Measurements from ENCODE around the gene DDX17.

DDX17 gene

GRCh38 chr22:38506118-38506962 lies at the start of gene DDX17:
Gene DDX17 (minus strand): TSS chr22:38506311.
- in situ Hi-C loops (cut with MboI; ENCODE audit: low sequenced_read_pairs): no loop called here

GRCh38 chr22:38554281-38554680 lies 48.2 kb upstream of the DDX17 start:
- in situ Hi-C loops (cut with MboI; ENCODE audit: low sequenced_read_pairs): no loop called here

DNA sequence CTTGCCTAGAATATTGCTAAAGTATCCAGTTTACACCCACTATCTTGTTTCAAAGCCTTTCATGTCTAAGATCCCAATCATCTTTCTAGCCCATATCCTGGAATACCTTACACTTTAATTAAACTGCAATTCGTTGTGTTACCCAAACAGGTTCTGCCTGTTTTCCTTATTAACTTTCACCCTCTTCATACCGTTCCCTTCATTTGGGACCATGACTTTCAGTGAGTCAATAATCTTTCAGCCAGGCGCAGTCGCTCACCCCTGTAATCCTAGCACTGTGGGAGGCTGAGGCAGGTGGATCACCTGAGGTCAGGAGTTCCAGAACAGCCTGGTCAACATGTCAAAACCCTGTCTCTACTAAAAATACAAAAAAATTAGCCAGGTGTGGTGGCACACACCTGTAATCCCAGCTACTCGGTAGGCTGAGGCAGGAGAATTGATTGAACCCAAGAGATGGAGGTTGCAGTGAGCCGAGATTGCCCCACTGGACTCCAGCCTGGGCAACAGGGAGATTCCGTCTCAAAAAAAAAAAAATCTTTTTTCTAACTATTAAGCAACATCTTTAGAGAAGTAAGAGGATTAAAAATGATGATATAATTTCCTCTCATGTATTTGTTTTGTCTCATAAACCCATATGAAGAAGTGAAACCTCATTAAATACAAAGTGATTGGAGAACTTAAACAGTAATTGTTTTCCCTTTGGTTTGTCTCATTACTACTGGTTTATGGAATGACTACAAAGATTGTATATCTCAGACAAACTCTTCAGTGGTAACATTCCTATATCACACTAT lies 43.2 kb upstream of the DDX17 start:
- in situ Hi-C loops (cut with MboI; ENCODE audit: low sequenced_read_pairs): no loop called here

- in situ Hi-C loops (cut with MboI; ENCODE audit: low sequenced_read_pairs): no loop called here
These were observed 34.6 kb upstream of the DDX17 start for GRCh38 chr22:38540701-38541100.

- in situ Hi-C loops (cut with MboI; ENCODE audit: low sequenced_read_pairs): no loop called here
These were observed 25.3 kb upstream of the DDX17 start for GRCh38 chr22:38531251-38531938.

GRCh38 chr22:38524429-38524828 lies 18.3 kb upstream of the DDX17 start:
- in situ Hi-C loops (cut with MboI; ENCODE audit: low sequenced_read_pairs): no loop called here

DNA sequence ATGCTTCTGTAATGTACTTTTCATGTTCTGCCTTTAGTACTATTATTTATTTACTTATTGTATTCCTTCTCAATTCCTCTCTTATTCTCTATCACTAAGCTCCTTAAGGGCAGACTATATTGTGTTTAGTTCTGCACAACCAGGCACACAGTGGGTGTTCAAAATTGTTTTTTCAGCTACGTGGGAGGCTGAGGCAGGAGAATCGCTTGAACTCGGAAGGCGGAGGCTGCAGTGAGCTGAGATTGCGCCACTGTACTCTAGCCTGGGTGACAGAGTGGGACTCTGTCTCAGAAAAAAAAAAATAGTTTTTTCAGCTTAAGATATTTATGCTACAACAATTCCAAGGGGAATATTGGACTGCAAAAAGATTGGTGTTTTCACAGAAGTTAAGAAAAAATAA lies 17.4 kb upstream of the DDX17 start:
- in situ Hi-C loops (cut with MboI; ENCODE audit: low sequenced_read_pairs): no loop called here

DNA sequence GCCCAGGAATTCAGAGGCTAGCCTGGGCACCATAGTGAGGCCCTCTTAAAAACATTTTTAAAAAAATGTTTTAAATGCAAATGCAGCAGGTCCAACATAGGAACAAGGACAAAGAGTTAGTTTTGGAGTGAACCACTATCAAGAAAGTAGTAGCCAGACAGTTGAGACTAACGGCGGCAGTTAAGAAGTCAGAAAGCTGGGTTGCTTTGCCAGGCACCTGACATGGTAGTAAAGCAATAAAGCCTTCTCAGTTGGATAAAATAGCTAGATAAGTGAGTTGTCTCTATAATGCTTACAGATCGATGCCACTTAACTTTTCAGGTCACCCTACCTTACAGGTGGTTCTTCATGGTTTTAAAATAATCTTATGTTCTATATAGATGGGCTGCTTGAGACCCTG lies 16.9 kb upstream of the DDX17 start:
- in situ Hi-C loops (cut with MboI; ENCODE audit: low sequenced_read_pairs): no loop called here

GRCh38 chr22:38519453-38520250 lies 13.5 kb upstream of the DDX17 start:
- in situ Hi-C loops (cut with MboI; ENCODE audit: low sequenced_read_pairs): no loop called here

DNA sequence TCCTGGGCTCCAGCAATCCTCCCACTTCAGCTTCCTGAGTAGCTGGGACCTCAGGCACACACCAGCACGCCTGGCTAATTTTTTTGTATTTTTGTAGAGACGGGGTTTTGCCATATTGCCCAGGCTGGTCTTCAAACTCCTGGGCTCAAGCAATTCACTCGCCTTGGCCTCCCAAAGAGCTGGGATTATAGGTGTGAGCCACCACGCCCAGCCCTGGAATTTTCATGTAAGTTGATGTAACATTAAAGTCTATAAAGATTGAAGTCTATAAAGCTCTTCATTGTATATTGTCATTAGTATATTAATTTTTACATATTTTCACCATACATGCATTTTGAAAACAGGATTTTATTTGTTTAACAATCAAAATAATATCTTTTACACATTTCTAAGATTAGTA lies 12.5 kb upstream of the DDX17 start:
- in situ Hi-C loops (cut with MboI; ENCODE audit: low sequenced_read_pairs): no loop called here

- in situ Hi-C loops (cut with MboI; ENCODE audit: low sequenced_read_pairs): no loop called here
These were observed 7.0 kb upstream of the DDX17 start for GRCh38 chr22:38513063-38513462.

DNA sequence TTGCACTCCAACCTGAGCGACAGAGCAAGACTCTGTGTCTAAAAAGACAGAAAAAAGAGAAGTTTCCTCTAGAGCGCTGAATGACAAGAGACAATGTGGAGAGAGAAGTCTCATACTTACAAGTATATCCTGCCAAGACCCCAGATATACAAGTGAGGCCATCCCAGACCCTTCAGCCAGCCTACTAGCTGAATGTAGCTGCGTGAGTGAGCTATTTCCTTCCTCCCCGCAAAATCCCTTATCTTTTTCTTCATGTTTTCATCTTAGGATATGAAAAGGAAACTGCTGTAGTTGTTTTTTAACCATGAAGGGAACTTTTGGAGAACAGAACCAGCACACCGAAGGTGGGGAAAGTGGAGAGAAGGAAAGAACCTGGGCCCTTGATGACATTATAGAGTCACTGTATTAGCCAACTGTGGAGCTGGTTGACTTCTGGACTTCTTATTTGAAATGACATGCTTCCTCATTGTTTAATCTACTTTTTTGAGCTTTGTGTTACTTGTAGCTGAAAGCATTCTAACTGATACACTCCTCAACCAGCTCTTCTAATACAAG lies 4.4 kb upstream of the DDX17 start:
- in situ Hi-C loops (cut with MboI; ENCODE audit: low sequenced_read_pairs): no loop called here

DNA sequence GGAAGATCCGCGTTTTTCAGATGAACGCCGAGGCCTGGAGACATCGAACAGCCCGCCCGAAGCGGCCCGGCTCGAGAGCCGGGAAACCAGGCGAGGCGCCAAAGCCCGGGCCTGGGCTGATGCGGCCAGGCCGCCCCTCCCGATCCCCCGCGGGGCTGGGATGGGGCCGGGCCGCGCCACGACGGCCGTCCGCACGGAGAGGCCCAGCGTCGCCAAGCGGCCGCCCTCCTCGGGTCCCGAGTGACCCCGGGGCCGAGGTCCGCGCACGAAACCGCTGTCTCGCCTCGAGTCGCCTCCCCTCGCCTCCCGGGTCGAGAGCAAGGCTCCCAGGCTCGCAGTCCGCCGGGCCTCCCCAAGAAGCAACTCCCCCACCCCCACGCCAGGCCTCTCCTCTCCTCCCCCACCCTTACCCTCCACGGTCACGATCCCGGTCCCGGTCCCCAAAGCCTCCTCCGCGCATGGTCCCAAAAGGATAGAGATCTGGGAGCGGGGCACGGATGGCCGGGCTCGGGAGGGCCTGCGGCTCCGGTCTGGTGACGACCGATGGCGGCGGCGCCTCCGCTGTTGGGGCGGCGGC lies 482 bp downstream of the DDX17 start:
- in situ Hi-C loops (cut with MboI; ENCODE audit: low sequenced_read_pairs): no loop called here

DNA sequence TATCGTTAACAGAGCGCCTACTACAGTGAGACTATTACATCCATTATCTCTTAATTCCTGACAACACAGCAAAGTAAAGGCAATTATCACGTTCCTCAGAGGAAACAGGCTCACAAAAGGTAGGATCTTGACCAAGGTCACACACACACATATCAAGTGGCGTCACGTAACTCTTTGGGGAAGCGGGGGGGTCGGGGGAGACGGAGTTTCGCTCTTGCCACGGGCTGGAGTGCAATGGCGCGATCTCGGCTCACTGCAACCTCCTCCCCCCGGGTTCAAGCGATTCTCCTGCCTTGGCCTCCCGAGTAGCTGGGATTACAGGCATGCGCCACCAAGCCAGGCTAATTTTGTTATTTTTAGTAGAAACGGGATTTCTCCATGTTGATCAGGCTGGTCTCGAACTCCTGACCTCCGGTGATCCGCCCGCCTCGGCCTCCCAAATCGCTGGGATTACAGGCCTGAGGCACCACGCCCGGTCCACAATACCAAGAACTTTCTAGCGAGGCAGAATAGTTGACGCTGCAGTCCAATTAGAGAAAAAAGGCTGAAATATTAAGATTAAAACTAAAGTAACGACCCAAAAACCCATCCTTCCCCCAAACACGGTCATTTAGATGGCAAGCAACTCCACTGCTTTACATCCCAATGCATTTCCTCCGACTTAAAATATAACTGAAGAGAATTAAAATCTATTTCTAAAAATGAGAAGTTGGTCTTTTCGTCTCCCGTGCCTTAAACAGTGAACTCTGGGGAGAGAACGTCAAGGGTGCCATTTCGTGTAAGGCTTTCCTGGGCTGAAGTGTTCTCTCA lies 1.2 kb downstream of the DDX17 start:
- in situ Hi-C loops (cut with MboI; ENCODE audit: low sequenced_read_pairs): no loop called here

GRCh38 chr22:38503021-38503420 lies 3.1 kb downstream of the DDX17 start:
- in situ Hi-C loops (cut with MboI; ENCODE audit: low sequenced_read_pairs): no loop called here

DNA sequence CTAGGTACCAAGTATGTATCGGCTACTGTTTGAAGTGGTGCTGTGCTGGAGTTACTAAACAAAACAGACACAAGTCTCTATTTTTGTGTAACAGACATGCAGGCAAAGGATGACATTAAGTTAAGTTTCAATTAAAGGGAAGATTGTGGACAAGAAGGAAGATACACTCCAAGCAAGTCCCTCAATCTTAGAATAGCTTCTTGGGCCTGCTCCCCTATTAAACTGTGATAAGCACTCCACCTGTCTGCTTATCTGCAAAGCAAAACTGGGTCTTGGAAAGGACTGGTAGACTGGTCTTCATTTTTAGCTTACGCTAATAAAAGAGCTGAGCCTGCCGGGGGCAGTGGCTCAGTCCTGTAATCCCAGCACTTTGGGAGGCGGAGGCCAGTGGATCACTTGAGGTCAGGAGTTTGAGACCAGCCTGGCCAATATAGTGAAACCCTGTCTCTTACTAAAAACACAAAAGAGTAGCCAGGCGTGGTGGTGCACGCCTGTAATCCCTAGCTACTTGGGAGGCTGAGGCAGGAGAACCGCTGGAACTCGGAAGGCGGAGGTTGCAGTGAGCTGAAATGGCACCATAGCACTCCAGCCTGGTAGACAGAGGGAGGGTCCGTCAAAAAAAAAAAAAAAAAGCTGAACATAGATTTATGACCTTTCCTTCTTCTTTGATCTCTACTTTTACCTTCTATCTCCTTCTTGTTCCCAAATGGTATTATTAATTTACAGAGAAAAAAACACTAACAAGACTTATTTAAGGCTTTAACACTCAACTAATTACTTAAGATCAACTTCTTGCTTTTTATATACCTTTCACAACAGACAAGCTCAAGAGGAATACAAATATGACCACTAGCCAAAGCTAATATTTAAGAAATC lies 4.1 kb downstream of the DDX17 start:
- in situ Hi-C loops (cut with MboI; ENCODE audit: low sequenced_read_pairs): no loop called here

GRCh38 chr22:38497869-38498268 lies 8.2 kb downstream of the DDX17 start:
- in situ Hi-C loops (cut with MboI; ENCODE audit: low sequenced_read_pairs): no loop called here

DNA sequence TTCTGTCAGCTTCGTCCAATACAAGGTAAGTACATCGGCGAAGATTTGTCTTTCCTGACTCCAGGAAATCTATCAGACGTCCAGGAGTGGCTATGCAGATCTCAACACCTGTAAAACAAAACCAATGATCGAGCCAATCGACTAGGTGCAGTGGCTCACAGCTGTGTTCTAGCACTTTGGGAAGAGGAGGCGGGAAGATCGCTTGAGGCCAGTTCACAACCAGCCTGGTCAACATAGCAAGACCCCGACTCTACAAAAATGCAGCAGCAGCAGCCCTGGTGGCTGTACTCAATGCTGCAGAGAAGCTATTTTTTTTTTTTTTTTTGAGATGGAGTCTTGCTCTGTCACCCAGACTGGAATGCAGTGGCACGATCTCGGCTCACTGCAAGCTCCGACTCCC lies 11.2 kb downstream of the DDX17 start:
- in situ Hi-C loops (cut with MboI; ENCODE audit: low sequenced_read_pairs): no loop called here
